Erythroblast (primary cell): ENCODE measurements around the gene TNIK.

Experiments used
- DNase-seq, 2 experiments: peaks; one replicate each; lab custom pipeline; 2025; lab: John Stamatoyannopoulos, UW
- GATA1 ChIP-seq: IDR thresholded peaks from 2 replicates; pipeline ENCODE4 v1.6.1; 2011; ENCODE audit warnings: low read depth, mild to moderate bottlenecking, control low read depth, low read length, moderate library complexity
- POLR2A ChIP-seq: IDR thresholded peaks from 2 replicates; pipeline ENCODE4 v1.6.1; 2011; ENCODE audit warnings: mild to moderate bottlenecking, low read length

TNIK gene

DNA sequence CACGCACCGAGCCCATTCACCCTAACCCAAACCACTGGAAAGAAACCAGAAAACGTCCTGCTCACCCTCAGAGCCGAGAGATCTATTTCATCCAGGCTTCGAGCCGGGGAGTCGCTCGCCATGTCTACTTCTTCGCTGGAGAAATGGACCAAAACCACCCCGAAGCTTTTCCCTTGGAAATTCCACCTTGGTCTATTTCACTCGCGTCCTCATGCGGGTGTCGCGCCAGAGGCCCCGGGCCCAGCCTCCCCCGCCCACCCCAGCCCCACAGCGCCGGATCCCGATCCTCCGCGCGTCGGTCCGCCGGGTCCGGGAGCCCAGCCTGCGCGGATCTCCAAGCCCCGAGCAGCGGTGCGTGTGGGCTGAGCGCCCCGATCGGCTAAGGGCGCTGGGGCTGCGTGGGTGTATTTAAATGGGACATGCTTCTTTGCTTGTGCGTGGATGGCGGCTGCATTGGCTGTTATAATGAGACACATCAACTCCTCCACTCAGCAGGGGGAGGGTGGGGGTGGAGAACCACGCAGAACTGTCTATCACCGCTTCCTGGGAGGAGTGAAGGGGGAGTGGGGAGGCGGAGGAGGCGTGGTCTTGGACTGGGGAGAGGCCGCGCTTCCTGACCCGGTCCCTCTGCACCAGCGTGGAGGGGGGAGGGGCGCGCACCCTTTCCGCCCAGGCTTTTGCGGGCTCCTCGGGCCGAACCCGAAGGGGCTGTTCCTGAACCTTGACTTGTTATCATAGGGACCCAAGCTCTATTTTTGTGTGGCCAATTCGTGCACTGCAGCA, at the start of gene TNIK:
TNIK (minus strand) TSS at position 464 of the 783 bp plus-strand sequence; CDS start at position 122, 342 bp downstream.
- TF ChIP-seq POLR2A (peak; percentile 39), GATA1 (no peak)
- DNase-seq, result peak; percentile 91 to 92

GRCh38 chr3:171508676-171509075, 48.5 kb upstream of the TNIK start:
- DNase-seq, result no peak
- TF ChIP-seq POLR2A, result no peak
- TF ChIP-seq GATA1, result no peak

DNA sequence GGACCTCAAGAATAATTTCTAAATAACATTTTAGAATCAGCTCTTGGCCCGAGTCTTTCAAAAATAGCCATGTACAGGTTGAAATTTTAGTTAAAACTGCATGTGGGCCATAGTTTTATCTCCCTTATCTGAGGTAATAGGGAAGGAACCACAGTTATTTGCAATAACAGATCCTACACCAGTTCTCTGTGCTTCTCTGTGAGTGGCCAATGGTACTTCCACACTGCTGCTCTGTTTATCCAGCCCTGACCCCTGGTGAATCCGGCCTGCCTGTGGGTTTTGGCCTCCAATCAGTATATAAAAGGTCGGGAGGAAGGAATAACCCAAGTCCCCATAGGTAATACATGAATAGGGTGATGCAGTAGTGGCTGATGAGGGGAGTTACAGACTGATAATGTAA, 48.0 kb upstream of the TNIK start:
- TF ChIP-seq POLR2A (no peak), GATA1 (no peak)
- DNase-seq, result no peak

DNA sequence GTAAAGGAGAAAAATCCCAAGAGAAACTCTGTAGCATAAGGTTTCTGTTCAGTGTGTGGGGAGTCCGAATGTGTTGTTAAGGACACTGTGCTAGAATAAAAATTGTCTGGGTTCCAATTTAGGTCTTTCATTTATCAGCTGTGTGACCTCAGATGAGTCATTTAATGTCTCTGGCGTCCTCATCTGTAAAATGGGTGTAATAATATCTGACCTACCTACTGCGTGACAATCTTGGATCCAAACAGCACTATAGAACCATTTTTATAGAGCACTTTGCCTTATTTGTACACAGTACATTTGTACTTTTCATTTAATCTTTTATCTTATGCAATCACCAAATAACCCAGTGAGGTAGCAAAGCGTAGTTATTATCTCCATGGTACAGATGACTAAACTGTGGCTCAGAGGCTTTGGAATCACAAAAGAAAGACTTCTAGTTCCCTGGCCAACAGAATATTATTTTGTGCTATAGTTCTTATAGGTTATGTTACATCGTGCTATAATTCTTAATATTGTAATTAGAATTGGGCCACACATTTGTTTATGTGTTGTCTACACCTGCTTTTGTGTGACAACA, 46.6 kb upstream of the TNIK start:
- TF ChIP-seq GATA1, result no peak
- TF ChIP-seq POLR2A, result no peak
- peak in 1 of 2 experiments; percentile 21 for DNase-seq

DNA sequence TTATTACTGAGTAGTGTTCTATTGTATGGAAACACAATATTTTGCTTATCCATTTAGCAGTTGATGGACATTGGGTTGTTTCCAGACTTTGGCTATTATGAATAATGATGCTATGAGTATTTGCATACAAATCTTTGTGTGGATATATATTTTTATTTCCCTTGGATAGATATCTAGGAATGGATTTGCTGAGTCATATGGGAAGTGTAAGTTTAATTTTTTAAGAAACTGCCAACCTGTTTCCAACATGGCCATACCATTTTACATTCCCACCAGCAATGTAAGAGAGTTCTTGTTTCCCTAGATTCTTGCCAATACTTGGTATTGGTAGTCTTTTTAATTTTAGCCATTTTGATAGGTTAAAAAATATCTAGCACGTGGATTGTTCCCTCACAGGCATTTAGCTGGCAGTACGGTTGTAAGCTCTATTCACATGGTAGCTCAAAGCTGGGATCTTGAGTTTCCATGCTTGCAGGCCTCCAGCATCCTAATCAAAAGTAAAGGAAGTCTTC, 45.7 kb upstream of the TNIK start:
- no peak for DNase-seq
- no peak for TF ChIP-seq POLR2A
- no peak for TF ChIP-seq GATA1

DNA sequence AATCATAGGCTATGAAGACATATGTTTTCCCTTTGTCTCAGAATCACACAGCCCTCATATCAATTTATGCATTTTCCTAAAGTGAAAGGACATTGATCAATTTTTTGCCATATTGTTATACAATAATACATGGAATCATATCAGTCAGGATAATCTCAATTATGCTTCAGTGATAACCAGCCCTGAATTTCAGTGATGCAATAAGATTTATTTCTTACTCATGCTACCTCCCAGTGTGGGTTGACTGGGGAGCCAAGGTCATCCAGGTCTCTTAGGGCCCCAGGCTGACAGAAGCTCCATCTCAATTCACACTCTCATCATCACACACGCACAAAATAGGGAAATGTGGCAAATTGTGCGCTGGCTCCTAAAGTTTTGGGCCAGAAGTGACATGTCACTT, 44.2 kb upstream of the TNIK start:
- no peak for DNase-seq
- no peak for TF ChIP-seq GATA1
- no peak for TF ChIP-seq POLR2A

- DNase-seq, result no peak
- TF ChIP-seq POLR2A, result no peak
- no peak for TF ChIP-seq GATA1
Measured at GRCh38 chr3:171503817-171504216, 43.6 kb upstream of the TNIK start.

DNA sequence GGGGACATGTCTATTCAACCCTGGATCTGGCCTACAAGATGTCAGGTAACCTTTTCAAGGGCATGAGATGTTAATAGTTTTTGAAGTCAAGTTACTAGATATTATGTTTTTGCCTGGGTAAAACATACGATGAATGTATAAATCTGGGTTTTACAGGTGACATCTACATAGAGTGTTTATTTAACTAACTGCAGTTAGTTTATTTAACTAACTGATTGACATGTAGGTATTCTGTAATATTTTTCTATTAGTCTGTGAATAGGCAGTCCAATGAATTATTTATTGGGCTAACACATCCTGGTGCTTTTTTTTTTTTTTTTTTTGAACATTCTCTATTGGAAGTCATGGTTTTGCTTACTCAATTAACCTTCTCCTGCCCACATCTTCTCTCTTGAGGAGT, 38.7 kb upstream of the TNIK start:
- no peak for TF ChIP-seq POLR2A
- no peak for TF ChIP-seq GATA1

GRCh38 chr3:171497468-171497867, 37.3 kb upstream of the TNIK start:
- no peak for DNase-seq
- TF ChIP-seq POLR2A, result no peak
- TF ChIP-seq GATA1, result no peak

More for the DNA sequence above, 38.7 kb upstream of the TNIK start:
- no peak for DNase-seq

- TF ChIP-seq GATA1 (no peak), POLR2A (no peak)
- no peak for DNase-seq
Measured at GRCh38 chr3:171495413-171495812, 35.2 kb upstream of the TNIK start.

DNA sequence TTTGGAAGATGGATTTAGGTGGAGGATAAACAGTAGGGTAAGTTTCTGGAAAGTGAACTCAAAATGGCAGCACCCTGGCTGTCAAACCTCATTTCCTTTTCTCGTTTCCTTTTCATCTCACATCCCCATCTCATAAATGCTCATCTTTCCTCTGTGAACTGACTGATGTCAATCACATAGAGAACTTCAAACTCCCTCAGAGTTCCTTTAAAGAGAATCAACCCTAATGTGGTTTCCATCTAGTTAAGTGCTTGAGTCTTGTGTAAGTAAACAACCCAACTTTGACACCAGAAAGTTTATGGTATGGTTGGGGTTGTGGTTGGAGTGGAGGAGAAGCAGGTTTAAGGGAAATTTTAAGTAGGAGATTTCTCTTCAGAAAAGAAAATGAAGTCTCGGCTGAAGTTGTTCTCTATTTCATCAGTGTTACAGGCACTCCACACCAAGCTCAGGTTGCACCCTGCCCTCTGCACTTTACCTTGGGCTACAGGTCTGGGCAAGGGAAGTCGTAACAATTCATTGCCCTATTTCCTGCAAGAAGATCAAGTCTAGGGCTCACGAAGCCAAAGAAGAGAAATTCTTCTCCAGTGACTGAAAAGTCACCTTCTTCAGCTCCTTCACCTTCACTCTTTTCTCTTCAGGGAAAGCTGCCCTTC, 34.4 kb upstream of the TNIK start:
- no peak for DNase-seq

GRCh38 chr3:171491361-171491760, 31.2 kb upstream of the TNIK start:
- TF ChIP-seq POLR2A, result no peak
- no peak for TF ChIP-seq GATA1

More for the DNA sequence above, 34.4 kb upstream of the TNIK start:
- no peak for TF ChIP-seq GATA1
- TF ChIP-seq POLR2A, result no peak

DNA sequence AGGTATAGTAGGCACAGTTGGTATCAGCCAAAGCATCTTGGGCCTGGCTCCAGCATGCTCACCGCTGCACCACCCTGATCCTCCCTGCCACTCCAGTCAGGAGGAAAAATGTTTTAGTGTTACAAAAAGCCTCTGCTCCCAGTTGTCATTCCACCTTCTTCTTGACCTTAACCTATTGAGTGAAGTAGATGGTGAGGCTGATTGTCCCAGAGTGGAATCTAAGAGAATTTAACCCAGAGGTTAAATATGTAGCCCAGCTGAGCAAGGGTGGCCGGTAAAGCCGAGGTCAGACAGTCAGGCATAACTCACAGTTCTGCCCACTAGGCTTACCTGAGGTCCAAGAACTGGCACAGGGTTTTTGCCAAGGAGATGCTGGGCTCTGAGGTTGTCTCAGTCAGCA, 30.7 kb upstream of the TNIK start:
- no peak for TF ChIP-seq POLR2A
- TF ChIP-seq GATA1, result no peak
- peak in 1 of 2 experiments; percentile 16 for DNase-seq

More at GRCh38 chr3:171491361-171491760, 31.2 kb upstream of the TNIK start:
- DNase-seq, result peak in 1 of 2 experiments; percentile 38

- TF ChIP-seq POLR2A (no peak), GATA1 (no peak)
- no peak for DNase-seq
Measured at GRCh38 chr3:171489348-171489747, 29.1 kb upstream of the TNIK start.
